ENCODE results near the gene POC1A.

DNA sequence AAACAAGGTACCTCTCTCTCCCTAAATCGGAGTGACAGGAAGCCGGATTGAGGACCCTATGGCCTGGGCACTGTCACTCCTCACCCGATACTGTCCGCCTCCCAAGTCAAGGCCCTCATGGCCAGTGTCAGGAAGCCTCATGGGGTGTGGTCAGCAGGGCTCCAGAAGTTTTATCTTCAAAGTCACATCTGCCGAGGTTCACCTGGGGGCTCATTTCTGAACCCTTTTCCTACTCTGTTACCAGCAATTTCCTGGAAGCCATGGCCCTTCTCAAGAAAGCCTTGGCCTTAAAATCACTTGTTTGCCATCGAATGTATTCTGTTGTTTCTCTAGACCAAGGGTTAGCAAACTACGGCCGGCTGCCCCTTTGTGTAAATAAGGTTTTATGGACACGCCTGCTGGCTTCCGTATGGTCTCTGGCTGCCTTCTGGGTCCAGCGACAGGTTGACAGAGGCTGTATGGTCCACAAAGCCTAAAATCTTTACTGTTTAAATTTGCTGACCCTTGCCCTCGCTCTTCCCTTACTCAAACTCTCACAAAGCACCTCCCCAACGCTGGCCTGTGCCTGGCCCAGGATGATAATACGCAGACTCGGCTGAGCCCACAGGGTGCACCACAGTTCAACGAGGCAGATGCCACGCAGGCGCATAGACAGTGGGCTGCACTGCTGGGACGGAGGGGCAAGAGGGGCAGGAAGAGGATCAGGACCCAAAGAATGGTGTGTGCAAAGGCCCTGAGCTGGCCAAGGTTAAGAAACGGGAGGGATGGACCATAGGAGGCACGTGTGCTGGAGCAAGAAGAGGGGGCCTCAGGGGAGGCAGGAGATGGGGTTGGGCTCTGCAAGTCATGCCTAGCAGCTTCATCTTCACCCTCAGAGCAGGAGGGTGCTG lies 73.1 kb downstream of the POC1A start:
- no peak for TF ChIP-seq SUZ12 (IDR thresholded peaks at IDR 0.05)
- no peak for TF ChIP-seq SP1 (IDR thresholded peaks at IDR 0.05)
- TF ChIP-seq L3MBTL2 (conservative IDR thresholded peaks at IDR 0.05) = no peak
- TF ChIP-seq LEF1 (IDR thresholded peaks at IDR 0.05; ENCODE audit: borderline replicate concordance) = no peak
- TF ChIP-seq ELF4 (IDR thresholded peaks at IDR 0.05) = no peak
- TF ChIP-seq, protein P1, sequence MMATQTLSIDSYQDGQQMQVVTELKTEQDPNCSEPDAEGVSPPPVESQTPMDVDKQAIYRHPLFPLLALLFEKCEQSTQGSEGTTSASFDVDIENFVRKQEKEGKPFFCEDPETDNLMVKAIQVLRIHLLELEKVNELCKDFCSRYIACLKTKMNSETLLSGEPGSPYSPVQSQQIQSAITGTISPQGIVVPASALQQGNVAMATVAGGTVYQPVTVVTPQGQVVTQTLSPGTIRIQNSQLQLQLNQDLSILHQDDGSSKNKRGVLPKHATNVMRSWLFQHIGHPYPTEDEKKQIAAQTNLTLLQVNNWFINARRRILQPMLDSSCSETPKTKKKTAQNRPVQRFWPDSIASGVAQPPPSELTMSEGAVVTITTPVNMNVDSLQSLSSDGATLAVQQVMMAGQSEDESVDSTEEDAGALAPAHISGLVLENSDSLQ (IDR thresholded peaks at IDR 0.05) = no peak
- TF ChIP-seq ARNT (IDR thresholded peaks at IDR 0.05) = no peak
- no peak for TF ChIP-seq TARDBP (IDR thresholded peaks at IDR 0.05)
- no peak for TF ChIP-seq HDGF (IDR thresholded peaks at IDR 0.05; ENCODE audit: borderline replicate concordance)
- TF ChIP-seq BHLHE40 (IDR thresholded peaks at IDR 0.05; ENCODE audit: borderline replicate concordance) = no peak
- TF ChIP-seq CTBP1 (IDR thresholded peaks at IDR 0.05; ENCODE audit: borderline replicate concordance) = no peak
- TF ChIP-seq NFRKB (IDR thresholded peaks at IDR 0.05) = no peak
- TF ChIP-seq FOXA1 (IDR thresholded peaks at IDR 0.05) = no peak
- TF ChIP-seq ZNF384 (IDR thresholded peaks at IDR 0.05) = no peak

All from HEK293T (cell line).